ENCODE data around the gene FAM78A.

Gene FAM78A

DNA sequence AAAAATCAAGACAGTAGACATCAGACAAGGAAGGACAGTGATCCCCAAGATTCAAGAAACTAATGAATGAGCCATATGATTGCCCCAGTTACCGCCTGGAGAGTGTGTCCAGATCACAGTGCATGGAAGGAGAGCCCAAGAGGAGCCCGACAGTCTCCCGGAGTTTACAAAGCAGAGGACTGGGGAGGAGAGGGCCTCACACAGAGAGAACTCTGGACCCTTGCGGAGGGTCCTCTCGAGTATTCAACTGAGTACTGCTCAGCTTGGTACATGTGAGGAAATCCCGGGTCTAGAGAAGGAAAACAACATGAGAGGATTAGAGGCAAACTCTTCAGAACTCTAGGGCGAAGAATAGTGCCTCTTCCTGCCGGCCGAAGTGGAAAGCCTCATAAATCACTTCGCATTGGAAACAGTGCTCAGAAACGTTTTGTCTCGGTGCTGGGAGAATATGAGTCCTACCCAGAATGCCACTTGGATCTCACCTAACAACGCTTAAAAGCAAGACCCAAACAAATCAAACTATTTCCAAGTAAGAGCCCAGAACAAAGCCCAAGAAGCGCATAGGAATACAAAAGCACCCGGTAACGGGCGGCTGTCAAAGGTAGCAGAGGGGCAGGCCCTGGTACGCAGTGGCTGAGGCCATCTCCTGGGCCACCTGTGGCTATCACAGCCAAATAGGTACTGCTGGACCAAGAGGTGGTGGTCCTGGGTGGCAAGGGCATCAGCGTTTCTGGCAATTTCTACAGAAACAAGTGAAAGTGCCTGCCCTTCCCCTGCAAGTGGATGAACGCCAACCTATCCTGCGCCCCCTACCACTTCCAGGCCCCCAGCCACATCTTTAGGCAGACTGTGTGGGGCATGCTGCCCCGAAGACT, 36.0 kb downstream of the FAM78A start:
- no peak for FAIRE-seq
- no peak for DNase-seq (ENCODE audit: insufficient read length, low spot score)

DNA sequence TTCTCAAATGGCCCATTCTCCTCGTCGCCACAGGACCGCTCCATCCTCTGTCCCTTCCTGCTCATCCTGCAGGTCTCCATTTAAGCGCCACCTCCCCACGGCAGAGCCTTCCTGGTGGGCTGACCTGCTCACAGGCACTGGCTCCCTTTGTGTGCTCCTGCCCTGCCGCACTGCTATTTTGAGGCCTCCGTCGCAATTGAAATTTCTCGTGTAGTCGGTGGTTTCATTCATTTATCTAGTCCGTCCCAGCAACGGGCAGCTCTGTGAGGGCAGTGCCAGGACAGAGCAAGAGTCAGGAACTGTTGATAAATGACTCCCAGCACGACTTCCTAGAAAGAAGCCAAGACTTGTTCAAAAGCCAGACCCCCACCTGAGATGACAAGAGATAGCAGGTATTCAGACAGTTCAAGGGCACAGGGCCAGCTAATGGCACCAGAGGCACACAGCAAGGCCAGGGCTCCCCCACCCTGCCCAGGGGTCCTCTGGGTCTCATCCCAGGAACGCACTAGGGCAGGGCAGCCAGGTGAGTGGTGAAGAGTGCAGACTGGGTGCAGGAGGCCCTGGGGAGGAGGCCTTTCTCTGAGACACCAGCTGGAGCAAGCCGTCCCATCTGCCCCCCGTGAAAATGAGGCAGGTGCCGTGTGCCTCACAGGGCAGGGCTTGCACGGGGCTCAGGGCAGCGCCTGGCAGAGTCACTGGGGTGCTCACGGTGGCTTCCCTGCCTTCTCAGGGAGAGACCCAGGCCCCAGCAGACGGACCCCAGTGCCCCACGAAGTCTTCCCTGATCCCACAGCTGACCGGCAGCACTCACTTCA, 36.9 kb downstream of the FAM78A start:
- FAIRE-seq, result no peak
- no peak for DNase-seq (ENCODE audit: insufficient read length, low spot score)

DNA sequence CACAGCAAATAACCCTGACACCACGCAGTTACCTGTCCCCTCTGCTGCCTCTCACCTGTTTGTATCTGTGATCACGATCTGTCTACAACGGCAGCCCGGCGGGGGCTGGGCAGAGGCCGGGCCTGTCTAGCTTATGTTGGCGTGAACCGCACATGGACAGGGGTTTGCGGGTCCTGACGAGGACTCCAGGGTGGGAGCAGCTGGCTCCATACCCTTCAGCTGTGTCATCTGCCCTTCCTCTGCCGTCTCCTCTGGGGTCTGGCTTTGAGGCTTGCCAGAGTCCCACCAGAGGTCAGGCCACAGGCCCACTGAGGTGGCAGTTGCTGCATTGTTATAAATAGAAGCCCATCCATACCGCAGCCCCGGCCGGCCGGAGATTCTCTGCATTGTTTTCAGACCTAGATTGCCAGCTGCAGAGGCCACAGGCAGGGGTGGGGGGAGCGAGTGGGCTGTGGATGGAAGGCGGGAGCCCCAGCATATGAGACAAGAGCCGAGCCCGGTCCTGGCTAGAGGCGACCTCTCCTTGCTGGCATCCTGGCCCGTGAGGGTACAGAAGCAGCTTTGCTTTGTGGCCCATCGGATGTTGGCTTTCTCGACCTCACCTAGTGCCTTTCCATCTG, 37.8 kb downstream of the FAM78A start:
- no peak for DNase-seq (ENCODE audit: insufficient read length, low spot score)
- peak; percentile 26 for FAIRE-seq

DNA sequence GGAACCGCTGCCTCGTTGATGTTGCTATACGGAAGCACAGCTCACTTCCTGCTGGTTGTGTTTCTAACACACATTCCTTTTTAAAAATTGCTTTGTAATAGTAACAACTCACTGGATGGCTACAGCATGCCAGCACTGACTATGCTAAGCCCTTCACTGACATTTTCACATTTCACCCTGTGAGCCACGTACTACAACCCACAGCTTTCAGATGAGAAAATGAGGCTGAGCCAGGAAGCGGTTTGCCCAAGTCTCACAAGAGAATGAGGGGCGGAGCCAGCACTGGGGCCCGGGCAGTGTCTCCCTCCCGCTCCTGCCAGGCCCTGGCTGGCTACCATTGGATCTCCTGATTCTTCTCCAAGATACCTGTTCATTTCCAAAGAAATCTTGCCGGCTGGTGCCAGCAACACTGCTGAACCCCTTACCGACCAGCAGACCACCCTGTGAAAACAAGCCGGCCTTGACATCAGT, 38.3 kb downstream of the FAM78A start:
- peak; percentile 99 for FAIRE-seq
- peak; percentile 75 for DNase-seq (ENCODE audit: insufficient read length, low spot score)

DNA sequence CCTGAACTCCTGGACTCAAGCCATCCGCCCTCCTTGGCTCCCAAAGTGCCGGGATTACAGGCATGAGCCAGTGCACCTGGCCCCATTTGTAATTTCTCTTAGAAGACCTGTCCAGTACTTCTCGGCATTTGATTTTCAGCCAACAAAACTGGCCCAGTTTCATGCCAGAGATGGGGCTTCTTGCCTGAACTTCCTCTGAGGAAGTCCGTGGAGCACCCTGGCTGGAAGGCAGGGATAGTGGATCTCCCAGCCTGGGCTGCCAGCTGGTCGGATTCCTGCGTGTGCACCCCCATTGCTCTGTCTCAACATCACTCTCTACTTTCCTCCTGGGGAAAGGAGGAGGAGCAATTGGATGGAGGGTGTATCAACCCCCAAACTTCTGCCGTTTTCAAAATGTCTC, 39.0 kb downstream of the FAM78A start:
- FAIRE-seq (no peak), DNase-seq (ENCODE audit: insufficient read length, low spot score) (no peak)

DNA sequence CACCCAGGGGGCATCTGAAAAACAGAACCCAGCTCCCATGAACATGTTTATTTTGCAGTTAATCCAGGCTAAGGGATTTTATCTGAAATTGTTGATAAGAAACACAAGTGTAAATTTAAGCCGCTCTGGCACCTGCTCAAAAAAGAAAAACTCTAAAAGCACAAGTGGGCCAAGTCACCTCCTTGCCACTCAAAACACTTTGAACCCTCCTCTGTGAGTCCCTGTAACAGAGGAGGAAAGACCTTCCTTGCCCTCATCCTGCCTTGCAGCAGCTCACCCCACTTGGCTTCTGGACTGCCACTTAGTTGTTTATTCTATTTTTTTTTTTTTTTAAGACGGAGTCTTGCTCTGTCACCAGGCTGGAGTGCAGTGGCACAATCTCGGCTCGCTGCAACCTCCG, 39.5 kb downstream of the FAM78A start:
- DNase-seq (ENCODE audit: insufficient read length, low spot score) (no peak), FAIRE-seq (no peak)

DNA sequence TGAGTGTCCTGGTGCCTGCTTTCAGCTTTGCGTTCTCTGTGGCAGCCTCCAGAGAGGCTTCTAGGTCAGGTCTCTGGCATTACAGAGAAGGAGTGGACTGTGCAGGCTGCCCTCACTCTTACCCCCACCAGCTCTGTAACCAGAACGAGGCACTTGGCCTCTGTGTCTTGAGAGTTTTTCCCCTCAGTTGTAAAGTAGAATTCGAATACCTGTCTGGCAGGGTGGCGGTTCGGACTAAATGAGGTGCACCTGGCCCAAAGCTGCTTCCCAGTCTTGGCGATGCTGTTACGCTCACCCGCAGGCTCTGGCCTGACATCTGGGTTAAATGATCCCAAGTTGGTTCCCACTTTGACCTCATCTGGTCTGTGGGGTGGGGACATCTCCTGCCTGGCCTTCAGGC, 40.1 kb downstream of the FAM78A start:
- no peak for FAIRE-seq
- no peak for DNase-seq (ENCODE audit: insufficient read length, low spot score)

DNA sequence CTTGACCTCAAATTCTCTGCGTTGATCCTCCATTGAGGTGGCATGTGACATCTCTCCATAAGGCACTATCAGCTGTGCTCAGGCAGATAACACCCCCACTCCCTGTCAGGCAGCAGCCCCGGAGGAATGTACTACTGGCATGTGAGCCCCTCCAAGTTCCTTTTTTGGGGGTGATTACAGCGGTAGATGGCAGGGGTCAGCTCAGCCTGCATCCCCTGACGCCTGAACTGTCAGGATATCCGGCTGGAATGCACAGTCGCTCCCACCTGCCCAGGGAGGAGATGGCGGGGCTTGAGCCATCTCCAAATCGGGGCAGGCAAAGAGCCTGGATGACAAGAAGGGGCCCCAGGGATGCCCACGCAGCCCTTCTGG, 40.8 kb downstream of the FAM78A start:
- DNase-seq (ENCODE audit: insufficient read length, low spot score) (no peak), FAIRE-seq (no peak)

DNA sequence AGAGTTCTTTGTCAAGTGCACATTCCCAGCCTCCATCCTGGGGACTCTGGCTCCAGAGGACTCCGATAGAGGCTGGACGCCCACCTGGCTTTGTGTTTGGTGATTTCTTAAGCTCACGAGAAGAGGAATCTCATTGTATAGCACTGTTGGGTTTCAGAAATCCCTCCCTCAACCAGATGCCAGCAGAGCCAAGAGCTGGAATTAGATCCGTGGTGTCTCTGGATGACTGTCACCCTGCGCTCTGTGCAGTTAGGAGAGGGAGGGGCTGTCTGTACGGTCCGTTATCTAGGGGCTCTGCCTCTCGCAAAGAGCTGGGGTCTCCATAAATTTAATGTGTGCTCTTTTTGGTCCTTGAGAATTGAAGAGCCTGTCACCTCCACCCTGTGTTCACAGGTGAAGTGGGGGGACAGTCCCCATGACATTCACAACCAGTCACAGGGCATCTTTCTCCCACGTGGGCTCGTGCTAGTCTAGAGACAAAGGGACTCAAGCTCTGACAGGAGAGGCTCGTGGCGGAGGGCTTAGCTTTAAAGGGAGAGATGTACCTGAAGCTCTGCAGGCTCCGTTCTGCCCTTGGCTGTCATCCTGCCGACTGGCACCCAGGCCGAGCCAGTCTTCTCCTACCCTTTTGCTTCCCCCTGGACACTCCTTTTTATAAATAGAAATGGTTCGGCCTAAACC, 41.4 kb downstream of the FAM78A start:
- FAIRE-seq, result no peak
- no peak for DNase-seq (ENCODE audit: insufficient read length, low spot score)

DNA sequence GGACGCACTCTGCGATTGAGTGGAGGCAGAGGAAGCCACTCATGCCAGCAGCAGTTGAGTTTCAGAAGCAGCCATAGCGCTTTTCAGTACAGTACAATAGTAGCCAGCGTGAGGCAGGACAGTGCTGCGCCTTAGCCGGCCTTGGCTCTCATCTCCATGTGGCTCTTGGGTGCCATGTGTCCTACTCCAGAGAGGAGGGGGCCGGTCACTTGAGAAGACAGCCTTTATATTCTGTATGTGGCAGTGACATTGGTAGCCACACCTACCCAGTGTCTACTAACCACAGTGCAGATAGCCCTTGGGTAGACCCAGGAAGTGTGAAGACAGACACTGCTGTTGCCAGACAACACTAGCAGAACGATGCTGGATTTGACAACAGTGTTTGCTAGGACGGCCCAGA, 42.3 kb downstream of the FAM78A start:
- FAIRE-seq (no peak), DNase-seq (ENCODE audit: insufficient read length, low spot score) (no peak)

DNA sequence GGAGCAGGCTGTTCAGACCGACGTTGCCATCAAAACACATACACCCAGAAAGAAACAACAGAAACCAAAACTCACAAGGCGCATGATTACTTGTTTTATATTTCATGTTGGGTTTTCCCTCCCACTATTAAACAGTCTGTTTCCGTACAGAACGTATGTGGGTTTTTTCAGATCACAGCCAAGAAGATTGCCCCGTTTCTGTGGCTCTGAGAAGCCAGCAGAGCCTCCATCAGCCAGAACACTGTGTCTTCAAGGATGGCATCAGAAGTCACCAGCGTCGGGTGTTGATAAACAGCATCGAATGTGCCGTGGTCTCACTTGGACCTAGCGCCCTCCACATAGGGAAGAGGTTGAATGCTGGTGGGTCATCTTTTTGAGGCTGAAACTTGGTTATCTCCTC, 42.8 kb downstream of the FAM78A start:
- FAIRE-seq, result no peak

DNA sequence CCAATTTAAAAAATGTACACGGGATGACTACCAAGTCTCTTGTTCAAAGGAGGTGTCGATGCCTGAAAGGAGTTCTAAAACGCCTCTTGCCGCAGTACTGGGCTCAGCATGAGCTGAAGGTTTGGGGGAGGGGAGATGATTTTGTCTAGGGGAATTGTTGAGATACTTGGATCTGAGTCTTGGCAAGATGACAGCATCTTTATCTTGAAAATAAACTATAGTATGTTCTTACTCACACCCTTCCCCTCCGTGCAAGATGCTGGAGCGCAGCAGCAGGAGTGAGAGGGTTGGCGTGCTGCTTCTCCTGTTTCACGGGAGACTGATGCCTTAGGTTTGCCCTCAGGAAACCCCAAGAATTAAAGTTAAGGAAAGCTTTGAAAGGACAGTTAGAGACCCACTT, 47.3 kb downstream of the FAM78A start:
- DNase-seq (ENCODE audit: insufficient read length, low spot score) (no peak), FAIRE-seq (no peak)

More for the DNA sequence above, 42.8 kb downstream of the FAM78A start:
- no peak for DNase-seq (ENCODE audit: insufficient read length, low spot score)

DNA sequence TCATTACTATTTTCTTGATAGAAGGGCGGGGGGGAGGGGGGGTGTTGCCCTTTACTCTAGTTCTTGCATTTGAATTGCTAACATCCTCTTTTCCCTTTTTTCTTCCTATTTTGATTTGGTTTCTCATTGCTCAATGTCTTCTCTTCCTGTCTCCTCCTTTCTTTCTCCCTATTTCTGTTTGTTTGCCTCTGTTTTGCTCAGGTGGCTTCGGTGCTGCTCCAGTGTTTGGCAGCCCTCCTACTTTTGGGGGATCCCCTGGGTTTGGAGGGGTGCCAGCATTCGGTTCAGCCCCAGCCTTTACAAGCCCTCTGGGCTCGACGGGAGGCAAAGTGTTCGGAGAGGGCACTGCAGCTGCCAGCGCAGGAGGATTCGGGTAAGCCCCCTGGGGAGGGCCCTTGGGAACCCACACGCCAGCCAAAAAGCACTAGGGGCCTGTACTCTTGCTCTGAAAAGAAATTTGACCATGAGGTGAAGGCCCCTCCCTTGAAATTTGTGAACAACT, 48.3 kb downstream of the FAM78A start:
- DNase-seq (ENCODE audit: insufficient read length, low spot score) (no peak), FAIRE-seq (no peak)

DNA sequence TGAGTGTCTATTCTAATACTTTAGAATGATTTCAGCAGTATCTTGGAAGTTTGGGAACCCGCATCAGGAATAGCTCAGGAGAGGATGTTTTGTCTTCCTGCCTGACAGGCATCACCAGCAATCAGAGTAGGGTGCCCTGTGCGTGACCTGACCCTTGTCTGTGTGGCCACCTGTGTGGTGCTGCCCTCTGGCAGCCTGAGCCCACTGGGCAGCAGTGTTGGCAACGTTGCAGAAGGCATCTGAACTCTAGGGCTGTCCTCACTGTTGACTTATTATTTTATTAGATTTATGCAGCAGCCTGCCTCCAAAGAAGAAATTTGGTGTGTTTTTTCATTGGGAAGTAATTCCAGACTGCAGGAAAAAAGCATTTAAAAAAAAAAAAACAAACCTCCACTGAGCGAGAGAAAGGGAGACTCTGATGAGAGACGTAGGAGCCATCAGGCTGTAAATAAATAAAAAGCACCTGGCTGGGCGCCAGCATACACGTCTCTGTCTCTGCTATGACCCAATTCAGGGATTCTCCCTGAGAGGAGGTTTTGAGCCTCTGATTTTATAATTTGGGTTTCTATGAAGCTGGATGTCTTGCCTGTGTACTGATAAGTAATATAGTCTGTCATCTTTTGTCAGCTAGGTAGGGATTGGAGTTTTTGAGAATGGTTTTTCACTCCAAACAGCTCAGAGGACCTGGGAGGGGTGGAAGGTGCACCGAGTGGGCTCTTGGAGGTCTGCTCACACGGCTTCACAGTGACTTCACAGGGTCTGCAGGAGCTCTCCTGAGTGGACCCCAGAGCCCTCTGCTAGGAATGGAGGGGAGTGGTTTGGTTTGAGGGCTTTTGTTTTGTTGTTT, 49.0 kb downstream of the FAM78A start:
- no peak for FAIRE-seq
- DNase-seq (ENCODE audit: insufficient read length, low spot score), result no peak

DNA sequence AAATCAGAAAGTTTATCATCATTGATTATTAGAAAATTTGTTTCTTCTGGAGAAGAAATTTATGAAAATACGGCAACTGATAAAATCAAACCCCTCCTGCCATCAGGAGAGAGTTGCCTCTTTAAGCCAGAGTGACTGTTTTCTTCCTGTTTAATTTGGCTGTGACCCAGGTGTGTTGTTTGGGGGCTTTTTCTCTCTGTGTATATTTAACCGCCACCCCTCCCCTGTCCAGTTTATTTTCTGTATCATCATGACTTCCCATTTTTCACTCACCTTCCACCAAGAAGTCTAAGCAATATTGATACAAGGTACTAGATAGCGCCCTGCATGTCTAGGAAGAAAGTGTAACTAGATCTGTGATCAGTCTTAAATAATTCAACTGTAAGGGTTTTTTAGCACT, 50.1 kb downstream of the FAM78A start:
- FAIRE-seq, result no peak
- no peak for DNase-seq (ENCODE audit: insufficient read length, low spot score)

DNA sequence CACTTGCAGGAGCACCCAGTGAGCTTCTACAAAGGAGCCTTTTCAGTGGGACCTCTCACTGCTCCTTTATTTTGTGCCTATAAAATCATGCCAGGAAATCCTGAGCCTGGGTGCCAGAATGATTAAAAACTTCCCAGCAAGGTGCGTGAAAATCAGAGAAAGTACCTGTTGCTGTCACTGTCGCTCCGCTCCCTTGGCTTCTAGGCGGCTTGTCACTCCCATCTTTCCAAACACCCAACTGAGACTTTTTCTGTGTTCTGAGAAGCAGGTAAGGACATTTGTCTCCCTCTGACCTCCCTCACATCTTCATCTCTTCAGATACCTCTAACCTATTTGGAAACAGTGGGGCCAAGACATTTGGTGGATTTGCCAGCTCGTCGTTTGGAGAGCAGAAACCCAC, 53.9 kb downstream of the FAM78A start:
- DNase-seq (ENCODE audit: insufficient read length, low spot score) (no peak), FAIRE-seq (no peak)

DNA sequence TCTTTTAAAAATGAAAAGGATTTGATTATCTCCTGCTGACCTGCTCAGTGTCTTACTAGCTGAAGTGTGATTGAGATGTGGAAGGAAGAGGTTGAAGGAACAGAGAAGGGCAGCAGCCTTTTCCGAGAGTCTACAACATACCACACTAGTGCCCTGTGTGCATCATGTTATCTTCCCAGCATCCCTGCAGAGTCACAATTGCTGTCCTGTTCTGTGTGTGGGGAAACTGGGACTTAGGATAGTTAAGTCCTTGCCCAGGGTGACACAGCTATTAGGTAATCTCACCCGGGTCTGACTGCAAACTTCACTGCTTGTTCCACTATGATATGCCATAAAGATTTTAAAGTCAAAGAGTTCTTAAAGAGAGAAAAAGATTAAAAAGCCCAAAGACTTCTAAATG, 55.8 kb downstream of the FAM78A start:
- DNase-seq (ENCODE audit: insufficient read length, low spot score), result no peak
- FAIRE-seq, result no peak

DNA sequence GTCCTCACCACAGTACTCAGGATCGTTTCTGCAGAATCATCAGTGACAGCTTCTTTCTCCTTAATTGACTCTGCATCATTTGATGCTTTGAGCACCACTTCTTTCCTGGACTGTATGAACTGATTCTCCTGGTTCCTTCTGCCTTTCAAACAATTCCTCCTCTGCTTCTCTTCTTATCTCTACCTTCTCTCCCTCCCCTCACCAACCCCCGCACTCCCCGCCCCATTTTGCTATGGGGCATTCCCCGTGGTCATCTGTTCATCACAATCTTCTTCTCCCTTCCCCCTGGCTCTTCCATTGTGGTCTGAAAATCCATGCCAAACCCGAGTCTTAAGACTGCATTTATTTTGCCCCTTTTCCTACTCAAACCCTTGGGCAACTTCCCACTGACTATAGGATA, 57.9 kb downstream of the FAM78A start:
- no peak for DNase-seq (ENCODE audit: insufficient read length, low spot score)
- no peak for FAIRE-seq

DNA sequence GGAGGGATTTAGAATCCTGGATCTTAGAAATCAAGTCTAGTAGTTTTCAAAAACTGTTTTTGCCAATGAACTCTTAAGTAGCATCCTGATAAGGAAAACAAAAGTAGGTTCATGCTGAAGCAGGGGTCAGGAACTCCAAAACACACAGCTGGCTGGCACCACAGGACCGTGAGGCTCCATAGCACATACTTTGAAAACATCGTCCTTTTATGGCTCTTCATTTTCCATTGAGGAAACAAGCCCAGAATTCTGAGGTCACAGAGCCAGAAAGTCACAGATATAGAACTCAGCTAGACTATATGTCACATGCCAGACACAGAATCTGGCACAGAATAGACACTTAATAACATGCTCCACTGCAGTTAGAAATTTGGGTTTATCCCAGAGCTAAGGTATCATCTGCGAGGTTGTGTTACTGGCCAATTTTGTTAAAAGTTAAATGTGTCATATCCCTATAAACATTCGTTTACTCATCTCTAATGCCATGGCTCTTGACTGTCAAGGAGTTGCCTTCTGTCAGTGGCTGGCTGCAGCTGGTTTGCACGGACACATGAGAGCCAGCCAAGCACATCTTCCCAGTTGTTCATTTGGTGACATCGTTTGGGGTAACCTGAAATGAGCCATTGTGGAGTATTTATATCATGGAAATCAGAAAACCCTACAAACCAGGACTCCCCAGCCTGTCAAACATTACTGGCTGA, 58.8 kb downstream of the FAM78A start:
- no peak for FAIRE-seq
- DNase-seq (ENCODE audit: insufficient read length, low spot score), result no peak
